NCI-H1105 treated with DMSO at 0.1 percent for 48 hours (cell line): ENCODE results near the gene EYA2.
A peak's percentile ranks its signal among the peaks of the same experiment; 100 is the strongest.

Experiments used
- DNase-seq: peaks from one replicate; lab custom pipeline; 2025; lab: John Stamatoyannopoulos, UW

Gene EYA2

DNA sequence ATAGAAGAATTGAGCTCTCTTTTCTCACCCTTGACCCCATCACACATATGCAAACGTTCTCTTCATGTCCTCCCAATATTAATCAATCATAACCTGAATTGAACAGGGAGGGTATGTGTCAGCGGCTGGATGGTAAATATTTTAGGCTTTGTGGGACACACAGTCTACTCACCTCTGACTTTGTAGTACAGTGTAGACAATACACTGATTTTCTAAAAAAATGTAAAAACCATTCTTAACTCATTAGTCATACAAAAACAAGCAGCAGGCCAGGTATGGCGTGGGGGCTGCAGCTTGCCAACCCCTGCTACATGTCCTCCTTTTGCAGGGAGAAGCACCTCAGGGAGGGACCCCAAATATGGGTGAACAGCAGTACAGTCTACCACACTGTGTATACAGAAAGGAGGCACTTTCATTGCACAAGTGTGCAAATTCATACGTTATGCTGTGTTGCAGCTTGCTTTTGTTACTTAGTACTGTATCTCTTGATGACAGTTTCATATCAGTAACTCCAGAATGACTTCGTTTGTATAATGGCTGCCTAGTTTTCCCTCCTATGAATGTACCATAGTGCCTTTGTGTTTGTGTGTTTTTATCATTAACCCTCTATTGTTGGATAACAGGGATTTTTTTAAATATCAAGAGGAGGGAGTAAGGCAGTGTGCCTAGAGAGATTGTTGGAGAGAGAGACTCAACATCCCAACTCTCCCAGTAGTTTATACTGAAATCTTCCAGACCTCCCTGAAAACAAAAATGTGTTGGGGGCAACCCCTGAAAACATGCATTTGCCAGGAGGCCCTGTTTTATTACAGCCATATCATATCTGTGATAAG lies 247.5 kb downstream of the EYA2 start:
- no peak for DNase-seq

- DNase-seq, result no peak
These were observed 248.1 kb downstream of the EYA2 start for GRCh38 chr20:47142774-47143170.

DNA sequence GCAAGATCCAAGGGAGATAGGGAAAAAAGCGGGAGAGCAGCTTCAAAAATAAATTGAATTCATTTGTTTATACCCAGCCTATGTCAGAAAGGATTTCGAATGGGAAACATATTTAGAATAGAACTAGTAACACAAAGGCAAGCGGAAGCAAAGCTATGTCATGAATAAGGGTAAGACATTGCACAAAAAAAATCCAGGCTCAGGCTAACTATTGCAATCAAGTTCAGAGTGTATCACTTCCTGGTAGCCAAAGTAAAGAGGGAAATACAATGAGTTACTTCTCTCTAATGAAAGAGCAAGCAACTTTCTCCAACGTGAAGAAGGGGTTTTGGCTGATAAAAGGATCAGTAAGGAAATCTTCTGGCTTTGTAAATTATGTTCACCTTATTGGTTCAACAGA lies 249.0 kb downstream of the EYA2 start:
- no peak for DNase-seq

DNA sequence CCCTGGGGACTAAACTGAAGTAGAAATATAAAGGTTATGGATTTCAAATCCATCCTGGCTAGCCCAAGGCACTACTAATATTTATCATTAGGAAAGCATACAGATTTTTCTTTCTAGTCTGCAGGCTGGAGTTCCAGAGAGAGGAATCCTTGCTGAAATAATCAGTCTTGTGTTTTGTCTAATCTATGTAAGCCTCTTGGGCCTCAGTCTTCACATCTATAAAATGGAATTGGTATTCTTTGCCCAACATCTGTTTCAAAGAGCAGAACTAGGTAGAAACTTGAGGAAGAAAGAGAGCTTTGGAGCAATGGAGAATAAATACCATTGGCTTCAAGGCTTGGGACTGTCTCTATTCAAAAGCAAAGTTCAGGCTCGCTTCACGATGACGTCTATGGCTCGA lies 249.8 kb downstream of the EYA2 start:
- no peak for DNase-seq

GRCh38 chr20:47146686-47147085 lies 252.0 kb downstream of the EYA2 start:
- DNase-seq, result no peak

- no peak for DNase-seq
These were observed 253.4 kb downstream of the EYA2 start for GRCh38 chr20:47148059-47148458.

DNA sequence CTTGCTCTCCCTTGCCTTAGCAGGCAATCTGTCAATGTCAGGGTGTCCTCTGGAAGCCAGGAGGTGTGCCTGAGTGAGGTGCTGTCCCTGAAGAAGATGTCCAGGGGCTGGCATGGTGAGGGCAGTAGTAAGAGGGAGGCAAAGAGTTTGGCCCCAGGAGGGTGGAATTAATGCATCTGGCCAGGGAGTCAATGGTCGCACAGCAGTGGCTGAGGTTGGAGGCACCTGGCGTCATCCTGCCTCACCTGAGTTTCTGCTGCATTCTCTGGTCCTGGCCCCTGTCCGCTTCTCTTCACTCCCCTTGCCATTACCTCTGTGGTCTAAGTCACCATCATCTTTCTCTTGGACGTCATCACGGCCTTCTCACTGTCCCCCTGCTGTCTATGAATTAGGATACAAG lies 255.3 kb downstream of the EYA2 start:
- no peak for DNase-seq

DNA sequence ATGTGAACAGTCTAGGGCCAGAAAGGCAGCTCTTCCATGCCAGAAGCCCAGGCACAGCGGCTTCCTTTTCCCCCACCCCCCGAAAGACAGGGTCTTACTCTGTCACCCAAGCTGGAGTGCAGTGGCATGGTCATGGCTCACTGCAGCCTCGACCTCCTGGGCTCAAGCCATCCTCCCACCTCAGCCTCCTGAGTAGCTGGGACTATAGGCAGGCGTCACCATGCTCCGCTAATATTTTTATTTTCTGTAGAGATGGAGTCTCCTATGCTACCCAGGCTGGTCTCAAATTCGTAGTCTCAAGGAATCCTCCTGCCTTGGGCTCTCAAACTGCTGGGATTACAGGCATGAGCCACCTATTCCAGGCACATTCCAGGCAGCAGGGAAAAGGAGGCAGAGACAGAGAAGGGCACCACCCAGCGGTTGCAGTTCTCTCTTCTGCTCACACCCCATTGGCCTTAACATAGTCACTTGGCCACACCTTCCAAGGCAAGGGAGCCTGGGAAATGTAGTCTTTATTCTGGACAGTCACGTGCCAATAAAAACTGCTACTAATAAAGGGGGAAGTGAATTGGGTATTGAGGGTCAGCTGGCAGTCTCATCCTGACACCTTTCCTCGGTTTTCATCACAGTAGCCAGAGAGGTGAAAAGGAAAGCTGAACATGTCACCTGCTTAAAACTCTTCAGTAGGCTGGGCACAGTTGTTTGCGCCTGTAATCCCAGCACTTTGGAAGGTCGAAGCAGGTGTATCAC lies 255.9 kb downstream of the EYA2 start:
- DNase-seq, result peak; percentile 11

DNA sequence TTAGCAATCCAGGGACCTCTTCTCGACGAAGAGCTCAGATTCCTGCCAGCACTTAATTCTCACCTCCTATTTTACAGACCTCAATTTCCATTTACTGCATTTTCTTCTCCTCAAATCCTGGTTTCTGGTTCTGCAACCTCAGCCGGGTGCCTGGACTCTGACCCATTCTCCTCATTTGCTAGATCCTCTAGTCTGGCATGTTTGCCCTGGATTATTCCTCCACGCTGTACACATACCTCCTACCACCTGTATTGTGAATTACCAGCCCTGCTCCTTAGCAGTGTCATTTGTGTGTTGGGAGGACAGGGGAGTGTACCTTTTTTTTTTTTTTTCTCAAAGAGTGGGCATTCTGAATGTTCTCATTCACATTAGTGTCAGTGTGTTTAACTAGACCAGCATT lies 257.4 kb downstream of the EYA2 start:
- DNase-seq, result no peak

- no peak for DNase-seq
These were observed 259.4 kb downstream of the EYA2 start for GRCh38 chr20:47154089-47154488.

DNA sequence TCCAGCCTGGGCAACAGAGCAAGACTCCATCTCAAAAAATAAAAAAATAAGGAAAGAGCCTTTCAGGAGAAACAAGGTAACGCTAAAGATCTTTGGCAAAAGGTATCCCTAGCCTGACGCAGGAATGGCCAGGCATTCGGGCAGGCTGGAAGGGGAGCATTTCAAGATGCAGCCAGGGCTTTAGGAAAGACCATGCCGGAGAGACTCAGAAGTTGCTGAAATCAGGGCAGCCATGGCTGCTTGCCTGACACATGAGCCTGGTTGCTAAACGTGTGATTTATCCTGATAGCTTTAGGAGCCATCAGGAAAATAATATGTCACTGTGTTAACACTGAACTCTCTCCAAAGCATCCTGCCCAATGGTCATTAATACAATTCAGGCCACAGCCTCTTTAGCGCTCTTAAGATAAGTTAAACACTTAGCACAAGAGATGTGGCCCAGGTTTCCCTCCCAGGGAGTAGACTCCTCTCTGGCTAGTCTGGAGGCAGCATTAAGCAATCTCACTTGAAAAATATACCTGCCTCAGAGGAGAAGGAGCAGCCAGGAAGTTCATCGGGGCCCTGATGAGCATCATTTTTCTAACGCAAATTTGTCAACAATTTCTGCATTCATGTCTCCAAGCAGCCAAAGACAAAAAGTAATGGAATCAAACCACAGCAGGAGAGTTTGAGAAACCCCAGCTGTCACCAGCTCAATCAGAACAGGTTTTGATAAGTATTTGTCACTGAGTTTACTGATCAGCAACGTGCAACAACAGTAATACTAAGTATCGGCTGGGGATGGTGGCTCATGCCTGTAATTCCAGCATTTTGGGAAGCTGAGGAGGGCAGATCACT lies 261.9 kb downstream of the EYA2 start:
- DNase-seq, result no peak

- no peak for DNase-seq
These were observed 264.5 kb downstream of the EYA2 start for GRCh38 chr20:47159166-47159565.

GRCh38 chr20:47160240-47160639 lies 265.6 kb downstream of the EYA2 start:
- DNase-seq, result no peak

- no peak for DNase-seq
These were observed 266.3 kb downstream of the EYA2 start for GRCh38 chr20:47160992-47161391.

- no peak for DNase-seq
These were observed 266.8 kb downstream of the EYA2 start for GRCh38 chr20:47161411-47161810.

- no peak for DNase-seq
These were observed 269.5 kb downstream of the EYA2 start for GRCh38 chr20:47164140-47164539.

GRCh38 chr20:47165376-47165865 lies 270.8 kb downstream of the EYA2 start:
- DNase-seq, result no peak

- no peak for DNase-seq
These were observed 273.2 kb downstream of the EYA2 start for GRCh38 chr20:47167846-47168245.

GRCh38 chr20:47172579-47172978 lies 277.9 kb downstream of the EYA2 start:
- no peak for DNase-seq

DNA sequence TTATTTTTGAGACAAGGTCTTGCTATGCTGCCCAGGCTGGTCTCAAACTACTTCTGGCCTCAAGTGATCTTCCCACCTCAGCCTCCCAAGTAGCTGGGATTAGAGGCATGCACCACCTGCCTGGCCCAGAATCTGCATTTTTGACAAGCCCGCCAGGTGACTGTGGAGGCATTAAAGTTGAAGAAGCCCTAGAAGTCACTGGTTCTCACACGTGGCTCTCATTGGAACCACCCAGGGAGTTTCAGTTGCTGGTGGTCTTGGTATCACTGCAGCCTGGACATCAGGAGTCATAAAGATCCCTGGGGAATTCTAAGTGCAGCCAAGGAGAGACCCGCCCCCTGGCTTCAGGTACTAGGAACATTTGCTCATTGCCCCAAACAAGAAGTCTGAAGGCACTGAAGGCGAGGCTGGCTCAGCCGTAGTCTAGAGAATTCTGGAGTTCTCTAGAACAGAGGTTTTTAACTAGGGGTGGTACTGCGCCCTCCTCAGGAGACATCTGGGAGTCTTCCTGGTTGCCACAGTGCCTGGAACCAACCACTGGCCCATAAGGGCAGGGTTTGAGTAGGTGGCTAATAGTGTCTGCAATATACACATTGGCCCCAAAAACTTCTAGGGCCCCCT lies 279.1 kb downstream of the EYA2 start:
- DNase-seq, result no peak

DNA sequence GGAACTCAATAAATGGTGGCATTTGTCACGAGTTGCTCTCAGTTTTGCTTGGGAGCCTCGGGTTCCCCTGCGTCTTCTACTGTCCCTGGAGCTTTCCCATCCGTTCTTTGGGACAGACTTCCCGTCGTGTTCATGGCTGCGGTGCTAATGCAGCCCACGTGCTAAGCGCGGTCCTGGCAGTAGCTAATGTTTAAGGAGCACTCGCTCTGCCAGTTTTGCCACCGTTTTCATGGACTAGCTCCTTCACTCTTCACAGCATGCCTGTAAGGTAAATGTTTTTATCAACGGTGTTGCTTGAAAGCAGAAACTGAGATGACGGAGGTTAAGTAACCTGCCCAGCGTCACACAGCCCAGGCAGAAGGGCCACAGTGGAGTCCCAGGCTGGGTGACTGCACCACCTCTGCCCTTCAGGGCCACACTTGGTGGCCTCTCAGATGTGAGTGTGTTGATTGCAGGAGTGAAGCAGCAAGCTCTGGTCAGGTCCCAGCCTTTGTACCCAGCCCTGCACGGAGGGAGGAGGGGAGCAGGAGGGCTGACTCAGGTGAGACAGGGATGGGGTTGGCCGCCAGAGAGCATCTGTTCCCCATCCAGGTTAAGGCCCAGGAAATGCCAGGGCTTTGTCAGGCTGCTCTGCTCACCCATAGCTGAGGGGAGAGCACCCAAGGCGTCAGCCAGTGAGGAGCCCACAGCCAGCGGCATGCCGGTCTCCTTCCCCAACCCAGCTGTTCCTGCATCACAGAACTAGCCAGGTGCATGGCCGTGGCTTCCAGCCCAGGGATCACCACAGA lies 280.0 kb downstream of the EYA2 start:
- DNase-seq, result no peak
